GM21390 (cell line): ENCODE results near the gene PSTPIP1.

ENCODE experiments used
- ATAC-seq: cut with Tn5 transposase; IDR thresholded peaks from one replicate; pipeline ENCODE4 v1.9.1; 2021; ENCODE audit not compliant: unreplicated experiment

The PSTPIP1 gene

DNA sequence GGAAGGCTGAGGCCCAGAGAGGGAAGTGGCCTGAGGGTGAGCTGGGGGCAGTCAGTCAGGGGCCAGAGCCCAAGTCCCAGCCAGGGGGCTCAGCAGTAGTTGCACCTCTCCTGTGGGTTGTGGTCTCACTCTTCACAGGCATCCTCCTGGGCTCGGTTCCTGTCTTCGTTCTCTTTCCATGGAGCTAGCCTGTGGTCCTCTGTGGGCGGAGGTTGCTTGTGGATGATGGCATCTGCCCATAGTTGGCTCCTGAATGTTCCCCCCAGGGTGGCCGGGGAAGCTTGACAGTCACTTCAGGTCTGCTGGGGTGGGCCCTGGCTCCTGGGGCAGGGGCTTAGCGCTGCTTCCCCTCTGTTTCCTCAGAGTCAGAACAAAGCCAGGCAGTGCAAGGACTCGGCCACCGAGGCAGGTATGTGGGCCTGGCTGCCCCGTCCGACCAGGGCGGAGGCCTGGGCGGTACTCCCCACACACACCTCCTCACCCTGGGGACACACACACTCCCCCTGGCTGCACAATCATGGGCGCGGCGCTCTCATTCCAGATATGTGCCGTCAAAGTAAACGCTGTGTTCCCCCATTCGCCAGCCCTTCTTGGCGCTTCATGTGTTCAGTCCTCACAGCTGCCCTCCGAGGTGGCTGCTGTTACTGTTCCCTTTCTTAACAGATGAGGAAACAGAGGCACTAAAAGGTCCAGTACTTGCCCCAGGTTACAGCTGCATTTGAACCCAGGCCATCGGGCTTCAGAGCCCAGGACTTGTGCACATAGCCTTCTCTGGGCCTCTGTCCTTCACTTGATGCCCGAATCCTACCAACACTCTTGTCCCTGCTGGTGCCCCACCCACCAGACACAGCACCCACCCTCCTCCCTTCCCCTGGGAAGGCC lies 34.5 kb downstream of the PSTPIP1 start:
- ATAC-seq: no peak

GRCh38 chr15:77030048-77030927 lies 35.4 kb downstream of the PSTPIP1 start:
- no peak for ATAC-seq

DNA sequence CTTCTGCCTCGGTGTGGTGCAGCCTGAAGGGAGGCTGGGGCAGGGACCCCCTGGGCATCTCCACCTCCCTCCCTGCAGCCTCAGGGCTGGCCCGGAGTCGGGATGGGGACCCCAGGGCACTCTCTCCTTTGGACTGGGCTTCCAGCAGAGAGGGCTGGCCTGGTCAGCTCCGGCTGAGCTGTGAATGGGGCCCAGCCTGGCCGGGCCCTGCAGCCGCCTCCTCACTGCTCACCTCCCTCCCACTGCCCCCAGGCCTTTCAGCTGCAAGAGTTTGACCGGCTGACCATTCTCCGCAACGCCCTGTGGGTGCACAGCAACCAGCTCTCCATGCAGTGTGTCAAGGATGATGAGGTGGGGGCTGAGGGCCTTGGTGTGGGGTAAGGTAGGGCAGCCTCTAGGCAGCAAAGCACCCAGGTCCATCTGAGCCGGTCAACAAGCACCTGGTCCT lies 36.0 kb downstream of the PSTPIP1 start:
- no peak for ATAC-seq

- ATAC-seq: no peak
These were observed 36.6 kb downstream of the PSTPIP1 start for GRCh38 chr15:77031376-77032050.

- ATAC-seq: no peak
These were observed 37.2 kb downstream of the PSTPIP1 start for GRCh38 chr15:77032052-77032646.

DNA sequence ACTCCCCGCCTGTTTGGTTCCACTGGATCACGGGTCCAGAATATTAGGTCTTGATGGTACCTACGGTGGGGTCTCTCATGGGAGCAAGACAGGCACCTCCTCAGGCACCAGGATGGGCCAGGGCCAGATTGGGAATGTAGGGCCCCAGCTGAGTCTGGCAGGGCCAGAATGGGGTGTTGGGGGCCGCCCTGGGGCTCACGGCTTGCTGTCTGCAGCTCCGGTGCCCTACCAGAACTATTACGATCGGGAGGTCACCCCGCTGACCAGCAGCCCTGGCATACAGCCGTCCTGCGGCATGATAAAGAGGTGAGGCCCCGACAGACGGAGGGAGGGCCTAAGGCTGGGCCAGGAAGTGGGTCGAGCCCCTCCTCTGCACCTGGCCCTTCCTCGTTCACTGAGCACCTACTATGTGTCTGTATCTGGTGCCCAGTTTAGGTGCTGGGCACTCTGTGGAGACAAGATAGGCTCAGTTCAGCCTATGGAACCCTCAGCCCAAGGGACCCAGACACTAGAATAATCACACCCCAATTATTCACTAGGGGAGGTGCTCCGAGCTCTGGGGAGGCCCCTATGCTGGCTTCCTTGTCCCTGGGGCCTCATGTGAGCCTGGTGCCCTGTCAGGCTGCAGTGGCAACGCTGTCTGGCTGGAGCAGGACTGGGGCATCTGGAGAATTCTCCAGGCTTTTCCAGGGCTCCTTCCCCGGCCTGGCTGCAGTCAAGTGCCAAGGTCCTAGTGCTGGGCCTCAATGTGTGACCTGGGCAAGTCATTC lies 37.9 kb downstream of the PSTPIP1 start:
- ATAC-seq: no peak

- ATAC-seq: no peak
These were observed 38.4 kb downstream of the PSTPIP1 start for GRCh38 chr15:77033417-77033728.

GRCh38 chr15:77033729-77034671 lies 39.1 kb downstream of the PSTPIP1 start:
- ATAC-seq: no peak

DNA sequence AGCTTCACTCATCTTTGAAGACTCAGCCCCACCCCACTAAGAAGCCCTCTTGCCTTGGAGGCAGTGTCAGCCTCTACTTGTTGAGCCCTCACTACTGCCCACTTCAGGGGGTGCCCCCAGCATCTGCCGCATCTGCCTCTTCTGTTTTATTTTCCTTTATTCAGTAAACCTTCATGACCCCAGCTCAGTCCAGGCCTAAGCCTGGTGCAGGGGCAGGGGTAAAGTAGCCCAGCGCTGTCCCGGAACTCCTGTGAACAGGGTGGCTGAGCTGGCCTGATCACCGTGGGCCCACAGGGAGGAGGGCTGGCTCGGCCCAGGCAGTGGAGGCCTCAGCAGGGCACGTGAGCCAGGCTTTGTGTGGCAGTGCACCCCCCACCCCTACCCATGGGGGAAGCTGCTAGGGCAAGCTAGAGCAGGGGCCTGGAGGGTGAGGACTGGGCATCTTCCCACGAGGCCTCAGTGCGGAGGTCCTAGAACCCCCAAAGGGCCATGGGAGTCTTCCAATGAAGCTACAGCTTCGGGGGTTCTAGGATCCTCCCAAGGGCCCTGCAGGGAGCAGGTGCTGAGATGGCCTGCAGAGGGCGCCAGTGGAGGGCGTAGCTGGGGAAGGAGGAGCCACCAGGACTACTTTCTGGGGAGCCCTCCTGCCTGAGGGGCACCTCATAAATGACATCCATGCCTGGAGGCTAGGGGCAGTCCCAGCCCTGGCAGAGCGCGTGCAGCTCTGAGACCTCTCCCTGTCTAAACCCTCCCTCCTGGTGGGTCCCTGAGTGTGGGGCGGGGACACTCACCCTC lies 40.0 kb downstream of the PSTPIP1 start:
- no peak for ATAC-seq

DNA sequence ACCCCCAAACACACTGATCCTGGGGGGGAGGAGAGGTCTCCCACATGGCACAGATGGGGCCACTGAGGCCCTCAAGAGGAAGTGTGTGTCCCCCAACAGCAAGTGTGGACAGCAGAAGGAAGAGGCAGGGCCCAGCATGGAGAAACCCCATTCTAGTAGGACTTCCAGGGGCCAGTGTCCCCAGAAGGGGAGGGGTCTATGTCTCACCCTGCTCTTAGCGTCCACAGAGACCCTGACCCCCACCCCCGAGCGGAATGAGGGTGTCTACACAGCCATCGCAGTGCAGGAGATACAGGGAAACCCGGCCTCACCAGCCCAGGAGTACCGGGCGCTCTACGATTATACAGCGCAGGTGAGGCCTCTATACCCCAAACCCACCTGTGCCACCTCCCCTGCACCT lies 40.7 kb downstream of the PSTPIP1 start:
- no peak for ATAC-seq

GRCh38 chr15:77035999-77036471 lies 41.1 kb downstream of the PSTPIP1 start:
- ATAC-seq: no peak

DNA sequence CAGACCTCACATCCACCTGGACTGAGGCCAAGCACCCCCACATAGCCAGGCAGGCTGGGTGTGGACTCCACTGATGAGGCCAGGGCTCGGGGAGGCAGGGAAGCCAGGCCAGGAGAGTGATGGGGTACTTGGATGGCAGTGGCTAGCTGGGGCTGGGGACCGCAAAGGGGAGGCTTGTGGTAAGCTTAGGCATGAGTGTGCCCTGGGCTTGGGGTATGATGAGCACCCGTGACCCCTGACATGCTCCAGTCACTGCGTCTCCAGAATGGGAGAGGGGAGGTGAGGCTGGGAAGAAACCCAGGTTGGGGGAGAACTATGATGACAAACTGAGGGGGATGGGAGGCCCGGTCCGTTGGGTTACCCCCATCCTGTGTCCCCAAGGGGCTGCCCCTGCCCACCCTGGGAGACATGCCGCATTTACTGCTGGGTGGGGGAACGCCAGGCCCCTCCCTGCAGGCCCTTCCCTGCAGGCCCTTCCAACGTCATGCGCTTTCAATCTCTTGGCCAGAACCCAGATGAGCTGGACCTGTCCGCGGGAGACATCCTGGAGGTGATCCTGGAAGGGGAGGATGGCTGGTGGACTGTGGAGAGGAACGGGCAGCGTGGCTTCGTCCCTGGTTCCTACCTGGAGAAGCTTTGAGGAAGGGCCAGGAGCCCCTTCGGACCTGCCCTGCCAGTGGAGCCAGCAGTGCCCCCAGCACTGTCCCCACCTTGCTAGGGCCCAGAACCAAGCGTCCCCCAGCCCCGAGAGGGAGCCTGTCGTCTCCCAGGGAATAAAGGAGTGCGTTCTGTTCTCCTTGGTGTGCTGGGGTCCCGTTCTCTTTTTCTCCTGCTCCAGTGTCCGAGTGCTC lies 41.8 kb downstream of the PSTPIP1 start:
- no peak for ATAC-seq

- no peak for ATAC-seq
These were observed 42.7 kb downstream of the PSTPIP1 start for GRCh38 chr15:77037388-77038209.

- ATAC-seq: no peak
These were observed 43.6 kb downstream of the PSTPIP1 start for GRCh38 chr15:77038312-77039216.

DNA sequence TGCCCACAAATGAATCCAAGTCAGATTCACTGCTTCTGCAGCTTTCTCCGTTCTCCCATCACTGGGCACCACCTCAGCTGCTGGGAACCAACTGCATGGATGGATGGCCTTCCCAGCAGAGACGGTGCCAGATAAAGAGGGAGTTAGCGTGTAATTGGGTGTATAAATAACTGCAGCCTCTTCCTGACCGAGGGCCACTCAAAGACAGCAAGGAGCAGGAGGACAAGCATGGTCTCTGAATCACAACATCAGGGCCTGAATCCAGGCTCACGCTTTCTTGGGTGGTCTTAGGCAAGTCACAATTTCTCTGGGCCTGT lies 44.2 kb downstream of the PSTPIP1 start:
- ATAC-seq: no peak

DNA sequence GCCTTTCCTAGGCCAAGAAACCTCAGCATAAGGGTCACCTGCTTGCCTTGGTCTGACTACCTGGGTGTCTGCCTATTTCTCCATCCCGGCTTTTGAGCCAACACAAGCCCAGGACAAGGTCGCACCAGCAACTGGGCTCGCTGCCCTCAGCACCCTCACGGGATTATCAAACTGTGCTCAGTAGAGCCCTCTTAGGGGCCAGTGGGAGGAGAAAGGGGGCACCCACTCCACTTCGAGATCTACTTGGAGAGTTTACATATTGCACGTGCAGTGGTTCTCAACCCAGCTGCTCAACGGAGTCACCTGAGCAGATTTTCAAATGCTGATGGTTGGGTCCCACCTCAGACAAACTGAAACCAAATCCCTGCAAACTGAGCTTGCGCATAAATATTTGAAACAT lies 44.9 kb downstream of the PSTPIP1 start:
- ATAC-seq: no peak
